ENCODE results near the gene YBEY.

Gene YBEY

DNA sequence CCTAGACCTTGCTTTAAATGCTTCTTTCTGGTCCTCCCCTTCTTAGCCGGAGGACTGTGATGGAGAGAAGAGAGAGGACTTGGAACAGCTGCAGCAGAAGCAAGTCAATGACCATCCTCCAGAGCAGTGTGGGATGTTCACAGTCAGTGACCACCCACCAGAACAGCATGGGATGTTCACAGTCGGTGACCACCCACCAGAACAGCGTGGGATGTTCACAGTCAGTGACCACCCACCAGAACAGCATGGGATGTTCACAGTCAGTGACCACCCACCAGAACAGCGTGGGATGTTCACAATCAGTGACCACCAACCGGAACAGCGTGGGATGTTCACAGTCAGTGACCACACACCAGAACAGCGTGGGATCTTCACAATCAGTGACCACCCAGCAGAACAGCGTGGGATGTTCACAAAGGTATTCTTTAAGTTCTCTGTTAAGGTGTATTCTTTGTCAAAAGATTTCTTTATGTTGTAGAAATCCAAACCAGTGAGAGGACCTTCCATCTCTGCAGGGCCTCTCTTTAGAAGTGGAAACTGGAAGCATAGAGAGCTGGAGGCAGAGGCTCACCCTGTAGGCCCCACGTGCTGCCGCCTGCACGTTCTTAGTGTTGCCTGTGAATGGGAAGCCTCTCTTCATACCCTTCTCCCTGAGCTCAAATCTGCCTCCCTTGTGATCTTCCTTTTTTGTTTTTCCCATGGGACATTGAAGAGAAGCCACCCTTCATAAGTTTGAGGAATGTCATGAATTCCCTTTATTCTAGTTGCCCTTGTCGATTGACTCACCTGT lies 48.4 kb downstream of the YBEY start:
- DNase-seq = no peak

DNA sequence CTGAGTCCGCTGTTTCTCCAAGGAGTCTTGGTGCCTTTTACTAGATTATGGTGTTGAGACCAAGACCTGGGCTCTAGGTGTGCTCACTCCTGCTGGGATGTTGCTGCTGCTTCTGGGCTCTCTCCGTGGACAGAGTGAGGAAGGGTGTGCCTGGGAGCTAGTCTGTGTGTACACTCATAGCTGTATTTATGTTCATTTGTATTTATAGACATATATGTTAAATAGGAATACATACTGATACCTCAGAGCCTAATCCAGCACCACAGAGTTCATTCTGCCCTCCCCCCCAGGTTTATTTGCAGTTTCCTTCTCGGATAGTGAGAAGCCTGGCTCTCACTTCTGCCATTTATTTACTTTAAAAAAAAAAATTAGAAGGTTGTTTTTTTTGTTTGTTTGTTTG lies 50.5 kb downstream of the YBEY start:
- DNase-seq = no peak

DNA sequence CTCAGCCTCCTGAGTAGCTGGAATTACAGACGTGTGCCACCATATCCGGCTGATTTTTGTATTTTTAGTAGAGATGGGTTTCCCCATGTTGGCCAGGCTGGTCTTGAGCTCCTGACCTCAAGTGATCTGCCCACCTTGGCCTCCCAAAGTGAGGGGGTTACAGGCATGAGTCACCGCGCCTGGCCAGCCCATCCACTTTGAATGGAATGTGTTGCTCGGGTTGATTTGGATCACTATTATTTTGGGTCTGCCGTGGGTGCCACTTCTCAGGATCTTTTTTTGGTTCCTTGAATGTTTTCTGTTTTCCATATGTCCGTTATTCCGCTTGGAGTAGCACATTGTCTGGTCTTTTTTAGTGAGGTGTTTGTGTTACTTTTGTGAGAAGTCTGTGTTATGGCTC lies 54.9 kb downstream of the YBEY start:
- no peak for DNase-seq

DNA sequence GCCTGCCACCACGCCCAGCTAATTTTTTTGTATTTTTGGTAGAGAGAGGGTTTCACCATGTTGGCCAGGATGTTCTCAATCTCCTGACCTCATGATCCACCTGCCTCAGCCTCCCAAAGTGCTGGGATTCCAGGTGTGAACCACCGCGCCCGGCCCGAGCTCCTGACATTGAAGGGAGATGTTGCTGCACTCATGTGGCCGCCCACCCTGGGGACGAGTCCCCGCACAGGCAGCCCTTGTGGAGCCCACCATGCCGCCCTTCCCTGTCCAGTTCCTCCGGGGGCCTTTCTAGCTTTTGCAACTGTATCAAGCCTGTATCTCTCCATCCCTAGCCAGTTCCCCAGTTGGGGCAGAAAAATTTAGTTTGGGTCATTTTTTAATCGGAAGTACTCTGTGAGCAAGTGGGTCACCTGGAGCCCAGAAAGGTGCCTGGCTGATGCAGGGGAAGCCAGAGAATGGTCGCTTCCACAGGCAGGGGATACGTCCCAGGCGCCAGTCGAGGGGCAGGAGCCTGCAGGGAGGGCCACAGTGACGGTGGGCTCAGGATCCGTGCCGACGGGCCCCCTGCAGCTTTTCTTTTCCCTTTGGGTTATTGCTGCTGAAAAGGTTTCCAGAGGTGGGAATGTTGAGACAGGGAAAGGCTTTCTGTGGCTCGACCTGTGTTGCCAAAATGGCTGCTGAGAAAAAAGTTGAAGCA lies 58.2 kb downstream of the YBEY start:
- no peak for DNase-seq

DNA sequence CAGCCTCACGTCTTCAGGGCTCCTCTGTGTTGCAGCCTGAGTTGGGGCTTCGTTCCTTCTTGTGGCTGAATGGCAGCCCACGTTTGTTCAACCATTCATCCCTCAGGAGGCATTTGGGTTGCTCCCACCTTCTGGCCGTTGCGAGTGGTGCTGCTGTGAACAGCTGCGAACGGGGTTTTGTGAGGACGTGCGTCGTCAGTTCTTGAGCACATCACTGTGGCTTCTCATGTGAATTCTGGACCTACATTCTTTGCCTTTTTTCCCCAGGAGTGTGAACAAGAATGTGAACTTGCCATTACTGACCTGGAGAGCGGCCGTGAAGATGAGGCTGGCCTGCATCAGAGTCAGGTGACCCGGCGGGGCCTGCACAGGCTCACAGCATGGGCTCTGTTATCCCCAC lies 59.7 kb downstream of the YBEY start:
- no peak for DNase-seq

DNA sequence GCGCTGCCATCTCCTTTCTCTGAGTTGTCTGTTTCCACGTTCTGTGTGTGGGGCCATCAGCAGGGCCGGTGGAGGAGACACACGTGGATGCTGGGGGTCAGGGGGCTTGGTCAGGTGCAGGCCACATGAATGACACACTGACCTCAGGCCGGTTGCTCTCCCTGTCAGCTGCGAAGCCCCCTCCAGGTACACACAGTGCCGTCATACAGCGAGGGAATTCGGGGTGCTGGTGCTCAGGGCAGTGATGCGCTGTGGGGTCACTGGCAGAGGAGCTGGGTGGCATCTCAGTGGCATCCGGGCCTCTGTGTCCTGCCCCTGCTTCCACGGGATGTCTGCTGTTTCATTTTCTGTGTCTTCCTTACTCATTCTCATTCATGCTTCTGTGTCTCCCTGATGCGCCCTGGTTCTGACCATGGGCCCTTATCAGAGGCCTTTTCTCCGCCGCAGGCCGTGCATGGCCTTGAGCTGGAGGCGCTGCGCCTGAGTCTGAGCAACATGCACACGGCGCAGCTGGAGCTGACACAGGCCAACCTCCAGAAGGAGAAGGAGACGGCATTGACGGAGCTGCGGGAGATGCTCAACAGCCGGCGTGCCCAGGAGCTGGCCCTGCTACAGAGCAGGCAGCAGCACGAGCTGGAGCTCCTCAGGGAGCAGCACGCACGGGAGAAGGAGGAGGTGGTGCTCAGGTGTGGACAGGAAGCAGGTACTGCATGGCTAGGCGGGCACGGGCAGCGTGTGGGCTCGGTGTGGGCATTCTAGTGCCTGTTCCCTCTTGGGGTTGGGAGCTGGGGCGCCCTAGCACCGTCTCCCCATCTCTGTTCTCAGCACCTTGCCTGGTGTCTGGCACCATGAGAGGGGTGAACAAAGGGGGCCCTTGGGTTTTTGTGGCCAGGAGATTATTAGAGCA lies 60.4 kb downstream of the YBEY start:
- no peak for DNase-seq

DNA sequence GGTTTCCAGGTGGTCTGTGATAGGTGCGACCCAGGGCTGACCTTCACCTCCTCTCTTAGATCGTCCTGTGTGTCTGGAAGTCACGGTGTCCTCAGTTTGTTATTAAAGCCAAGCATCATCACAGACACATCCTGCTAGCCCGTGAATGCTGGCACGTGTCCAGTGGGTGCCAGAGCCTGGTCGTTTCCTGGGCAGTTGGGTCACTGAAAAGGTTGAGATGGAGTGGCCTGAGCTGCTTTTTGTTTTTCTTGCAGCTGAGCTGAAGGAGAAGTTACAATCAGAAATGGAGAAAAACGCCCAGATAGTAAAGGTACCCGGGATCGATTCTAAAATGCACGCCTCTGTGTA lies 61.0 kb downstream of the YBEY start:
- no peak for DNase-seq
